PC-3 (cell line): ENCODE results near the gene TLR7.

Experiments used
- EZH2 ChIP-seq: fragments of 300-600 bp; sonication (generic); IDR thresholded peaks from one replicate; pipeline ENCODE4 v1.6.1; 2017; ENCODE audit warnings: antibody characterized with exemption, mild to moderate bottlenecking, low read length; ENCODE audit not compliant: unreplicated experiment
- TF ChIP-seq, protein P1 (sequence below): fragments of 300-600 bp; sonication (generic); conservative IDR thresholded peaks from 2 replicates; pipeline ENCODE4 v1.5.1; 2017; ENCODE audit warnings: antibody characterized with exemption, low read depth, mild to moderate bottlenecking, low read length

GRCh38 chrX:12892716-12893115 is 25.8 kb downstream of the TLR7 start:
- TF ChIP-seq, protein P1, sequence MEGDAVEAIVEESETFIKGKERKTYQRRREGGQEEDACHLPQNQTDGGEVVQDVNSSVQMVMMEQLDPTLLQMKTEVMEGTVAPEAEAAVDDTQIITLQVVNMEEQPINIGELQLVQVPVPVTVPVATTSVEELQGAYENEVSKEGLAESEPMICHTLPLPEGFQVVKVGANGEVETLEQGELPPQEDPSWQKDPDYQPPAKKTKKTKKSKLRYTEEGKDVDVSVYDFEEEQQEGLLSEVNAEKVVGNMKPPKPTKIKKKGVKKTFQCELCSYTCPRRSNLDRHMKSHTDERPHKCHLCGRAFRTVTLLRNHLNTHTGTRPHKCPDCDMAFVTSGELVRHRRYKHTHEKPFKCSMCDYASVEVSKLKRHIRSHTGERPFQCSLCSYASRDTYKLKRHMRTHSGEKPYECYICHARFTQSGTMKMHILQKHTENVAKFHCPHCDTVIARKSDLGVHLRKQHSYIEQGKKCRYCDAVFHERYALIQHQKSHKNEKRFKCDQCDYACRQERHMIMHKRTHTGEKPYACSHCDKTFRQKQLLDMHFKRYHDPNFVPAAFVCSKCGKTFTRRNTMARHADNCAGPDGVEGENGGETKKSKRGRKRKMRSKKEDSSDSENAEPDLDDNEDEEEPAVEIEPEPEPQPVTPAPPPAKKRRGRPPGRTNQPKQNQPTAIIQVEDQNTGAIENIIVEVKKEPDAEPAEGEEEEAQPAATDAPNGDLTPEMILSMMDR, result no peak
- no peak for TF ChIP-seq EZH2
